ENCODE data around the gene RRP15.

The RRP15 gene

GRCh38 chr1:218273762-218274479, 11.2 kb upstream of the RRP15 start:
- Histone ChIP-seq H3K27me3 (ENCODE audit: control insufficient read depth, insufficient read depth, low read length) (no peaks in the 10 kb centered on the region), H3K4me2 (ENCODE audit: low read length) (no peak overlapping the region), H3K79me2 (no peaks in the 10 kb centered on the region), H2AFZ (no peak overlapping the region), H3K4me1 (no peaks in the 10 kb centered on the region), H3K36me3 (ENCODE audit: control insufficient read depth, insufficient read depth, low read length) (no peaks in the 10 kb centered on the region), H3K4me3 (ENCODE audit: low read depth, low read length) (no peak overlapping the region), H3K9me3 (ENCODE audit: control insufficient read depth, low read length) (no peaks in the 10 kb centered on the region), H3K9ac (no peak overlapping the region), H3K27ac (no peak overlapping the region)
- no peak for TF ChIP-seq CTCF (IDR thresholded peaks at IDR 0.05)

GRCh38 chr1:218274511-218274910, 10.6 kb upstream of the RRP15 start:
- Histone ChIP-seq H3K79me2 (no peaks in the 10 kb centered on the region), H3K4me1 (no peaks in the 10 kb centered on the region), H2AFZ (no peak overlapping the region), H3K36me3 (ENCODE audit: control insufficient read depth, insufficient read depth, low read length) (no peaks in the 10 kb centered on the region), H3K4me2 (ENCODE audit: low read length) (no peak overlapping the region), H3K27ac (no peak overlapping the region), H3K4me3 (ENCODE audit: low read depth, low read length) (no peak overlapping the region), H3K9me3 (ENCODE audit: control insufficient read depth, low read length) (no peaks in the 10 kb centered on the region), H3K9ac (no peak overlapping the region), H3K27me3 (ENCODE audit: control insufficient read depth, insufficient read depth, low read length) (no peaks in the 10 kb centered on the region)
- no peak for TF ChIP-seq CTCF (IDR thresholded peaks at IDR 0.05)

GRCh38 chr1:218275823-218276222, 9.3 kb upstream of the RRP15 start:
- H3K36me3 ChIP-seq (ENCODE audit: control insufficient read depth, insufficient read depth, low read length) = no peaks in the 10 kb centered on the region
- no peak overlapping the region for H3K4me2 ChIP-seq (ENCODE audit: low read length)
- no peaks in the 10 kb centered on the region for H3K27me3 ChIP-seq (ENCODE audit: control insufficient read depth, insufficient read depth, low read length)
- H3K9me3 ChIP-seq (ENCODE audit: control insufficient read depth, low read length) = no peaks in the 10 kb centered on the region
- no peak overlapping the region for H2AFZ ChIP-seq
- no peaks in the 10 kb centered on the region for H3K79me2 ChIP-seq
- H3K4me1 ChIP-seq = no peaks in the 10 kb centered on the region
- TF ChIP-seq CTCF (IDR thresholded peaks at IDR 0.05) = no peak
- no peak overlapping the region for H3K9ac ChIP-seq
- H3K4me3 ChIP-seq (ENCODE audit: low read depth, low read length) = no peak overlapping the region
- H3K27ac ChIP-seq = no peak overlapping the region

- no peaks in the 10 kb centered on the region for H3K27me3 ChIP-seq (ENCODE audit: control insufficient read depth, insufficient read depth, low read length)
- H3K36me3 ChIP-seq (ENCODE audit: control insufficient read depth, insufficient read depth, low read length) = no peaks in the 10 kb centered on the region
- H3K9ac ChIP-seq = no peak overlapping the region
- no peak overlapping the region for H3K27ac ChIP-seq
- no peak for TF ChIP-seq CTCF (IDR thresholded peaks at IDR 0.05)
- H3K4me1 ChIP-seq = no peaks in the 10 kb centered on the region
- no peak overlapping the region for H3K4me2 ChIP-seq (ENCODE audit: low read length)
- no peaks in the 10 kb centered on the region for H3K9me3 ChIP-seq (ENCODE audit: control insufficient read depth, low read length)
- H3K79me2 ChIP-seq = peaks cover 2% of the 10 kb centered on the region
- H2AFZ ChIP-seq = no peak overlapping the region
- H3K4me3 ChIP-seq (ENCODE audit: low read depth, low read length) = no peak overlapping the region
Observed at GRCh38 chr1:218281285-218281684, 3.8 kb upstream of the RRP15 start.

GRCh38 chr1:218284377-218284916, 646 bp upstream of the RRP15 start:
- Histone ChIP-seq H3K4me2 (ENCODE audit: low read length) (peak overlapping the region; percentile 96), H3K9me3 (ENCODE audit: control insufficient read depth, low read length) (no peaks in the 10 kb centered on the region), H3K79me2 (peaks cover 2% of the 10 kb centered on the region), H2AFZ (peak overlapping the region; percentile 96), H3K36me3 (ENCODE audit: control insufficient read depth, insufficient read depth, low read length) (no peaks in the 10 kb centered on the region), H3K27ac (peak overlapping the region; percentile 51), H3K9ac (no peak overlapping the region), H3K27me3 (ENCODE audit: control insufficient read depth, insufficient read depth, low read length) (no peaks in the 10 kb centered on the region), H3K4me1 (no peaks in the 10 kb centered on the region), H3K4me3 (ENCODE audit: low read depth, low read length) (peak overlapping the region; percentile 84)
- TF ChIP-seq CTCF (IDR thresholded peaks at IDR 0.05) = no peak

All from parathyroid adenoma (tissue), 2 donors.